Purkinje cell (primary cell): ENCODE measurements around the gene DNAI2. TPM values are rescaled to one million over a fixed set of nuclear protein-coding genes. Genes with fewer than 3 reads are reported as not detected.

Experiments used
- polyA plus RNA-seq: library from polyadenylated mRNA; unstranded; fragments of >200 nt; fragmentation: Nextera tagmentation; gene quantifications from 2 replicates; pipeline ENCODE4 v1.2.1, GENCODE V29; 2014

Gene DNAI2, protein sequence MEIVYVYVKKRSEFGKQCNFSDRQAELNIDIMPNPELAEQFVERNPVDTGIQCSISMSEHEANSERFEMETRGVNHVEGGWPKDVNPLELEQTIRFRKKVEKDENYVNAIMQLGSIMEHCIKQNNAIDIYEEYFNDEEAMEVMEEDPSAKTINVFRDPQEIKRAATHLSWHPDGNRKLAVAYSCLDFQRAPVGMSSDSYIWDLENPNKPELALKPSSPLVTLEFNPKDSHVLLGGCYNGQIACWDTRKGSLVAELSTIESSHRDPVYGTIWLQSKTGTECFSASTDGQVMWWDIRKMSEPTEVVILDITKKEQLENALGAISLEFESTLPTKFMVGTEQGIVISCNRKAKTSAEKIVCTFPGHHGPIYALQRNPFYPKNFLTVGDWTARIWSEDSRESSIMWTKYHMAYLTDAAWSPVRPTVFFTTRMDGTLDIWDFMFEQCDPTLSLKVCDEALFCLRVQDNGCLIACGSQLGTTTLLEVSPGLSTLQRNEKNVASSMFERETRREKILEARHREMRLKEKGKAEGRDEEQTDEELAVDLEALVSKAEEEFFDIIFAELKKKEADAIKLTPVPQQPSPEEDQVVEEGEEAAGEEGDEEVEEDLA
- polyA plus RNA-seq = not detected in 2 replicates

GRCh38 chr17:74274060-74274708, at the start of gene DNAI2:
Gene DNAI2 (plus strand): TSS chr17:74274234. CDS start chr17:74281818, 7,584 bp downstream.

GRCh38 chr17:74325743-74326379, 51.8 kb downstream of the DNAI2 start, which contains the start of gene KIF19:
Gene KIF19 (plus strand): TSS chr17:74326226. CDS start chr17:74326350, 124 bp downstream.

GRCh38 chr17:74361230-74362068, 87.4 kb downstream of the DNAI2 start, which contains the start of gene BTBD17:
Gene BTBD17 (minus strand): TSS chr17:74361868. CDS start chr17:74361819, 49 bp downstream.

Other genes with a start within 250 kb of the DNAI2 start
- 1,171 and 1,172 TPM in 2 replicates for gene RPL38, start 70.6 kb upstream of the DNAI2 start, polyA plus RNA-seq
- gene TTYH2, start 60.7 kb upstream of the DNAI2 start, polyA plus RNA-seq = not detected in 2 replicates
- gene KIF19, start 52.0 kb downstream of the DNAI2 start, polyA plus RNA-seq = not detected in 2 replicates
- 1.0 and 2.3 TPM in 2 replicates for gene BTBD17, start 87.6 kb downstream of the DNAI2 start, polyA plus RNA-seq
- gene GPR142, start 93.3 kb downstream of the DNAI2 start, polyA plus RNA-seq = not detected in 2 replicates
- gene GPRC5C, start 157.9 kb downstream of the DNAI2 start, polyA plus RNA-seq = 2.0 and 2.9 TPM in 2 replicates
- not detected in 2 replicates for gene CD300A, start 192.4 kb downstream of the DNAI2 start, polyA plus RNA-seq